HepG2 (cell line): Measurements from ENCODE around the gene KISS1R. TPM values are rescaled to one million over a fixed set of nuclear protein-coding genes. Genes with fewer than 3 reads are reported as not detected.
A peak's percentile ranks its signal among the peaks of the same experiment; 100 is the strongest.

Experiments
- ARNT ChIP-seq: fragments of 450-650 bp; IDR thresholded peaks from 2 replicates; pipeline ENCODE4 v1.6.1; 2017
- BORCS8-MEF2B ChIP-seq: sonication (generic); formaldehyde crosslinking; IDR thresholded peaks from 2 replicates; pipeline ENCODE4 v1.8.0; 2022; ENCODE audit warnings: mild to moderate bottlenecking, missing genetic modification reagents
- EP300 ChIP-seq, 3 experiments: sonication (generic) in 1 of 3; formaldehyde crosslinking in 1 of 3; IDR thresholded peaks; 2 replicates each; pipeline versions ENCODE4 v1.5.1 to v1.6.1; 2011 to 2020; ENCODE audit warnings: low read depth in 2 of 3, low read length in 2 of 3, borderline replicate concordance in 1 of 3, improper control_type of control experiment in 1 of 3, mild to moderate bottlenecking in 1 of 3, missing genetic modification reagents in 1 of 3, moderate library complexity in 1 of 3
- KAT2B ChIP-seq: fragments of 150-350 bp; IDR thresholded peaks from 2 replicates; pipeline ENCODE4 v1.6.1; 2014; ENCODE audit warnings: low read depth, low read length, borderline replicate concordance
- NCOA2 ChIP-seq: sonication (generic); formaldehyde crosslinking; IDR thresholded peaks from 2 replicates; pipeline ENCODE4 v1.8.0; 2022; ENCODE audit warnings: inconsistent platforms
- PHF5A ChIP-seq: IDR thresholded peaks from one replicate; pipeline ENCODE4 v1.6.1; 2018; ENCODE audit warnings: low read depth, missing genetic modification reagents; ENCODE audit not compliant: unreplicated experiment
- SNAI1 ChIP-seq: sonication (generic); formaldehyde crosslinking; IDR thresholded peaks from 2 replicates; pipeline ENCODE4 v1.5.0; 2020; ENCODE audit warnings: mild to moderate bottlenecking, missing genetic modification reagents, borderline replicate concordance
- THAP11 ChIP-seq: IDR thresholded peaks from 2 replicates; pipeline ENCODE4 v1.6.1; 2016; ENCODE audit warnings: missing biosample characterization, missing genetic modification reagents
- ZFP36L1 ChIP-seq: sonication (generic); formaldehyde crosslinking; IDR thresholded peaks from 2 replicates; pipeline ENCODE4 v1.8.0; 2022; ENCODE audit warnings: mild to moderate bottlenecking, missing genetic modification reagents, moderate library complexity
- ZNF121 ChIP-seq: sonication (generic); formaldehyde crosslinking; IDR thresholded peaks from 2 replicates; pipeline ENCODE4 v1.5.0; 2020; ENCODE audit warnings: mild to moderate bottlenecking, missing genetic modification reagents
- ZNF280B ChIP-seq: sonication (generic); formaldehyde crosslinking; IDR thresholded peaks from 2 replicates; pipeline ENCODE4 v1.5.0; 2020; ENCODE audit warnings: missing genetic modification reagents, mild to moderate bottlenecking, borderline replicate concordance
- ZNF432 ChIP-seq: sonication (generic); formaldehyde crosslinking; IDR thresholded peaks from 2 replicates; pipeline ENCODE4 v1.5.0; 2020; ENCODE audit warnings: missing genetic modification reagents, mild to moderate bottlenecking, borderline replicate concordance
- ZNF512B ChIP-seq: sonication (generic); formaldehyde crosslinking; IDR thresholded peaks from 2 replicates; pipeline ENCODE4 v1.5.1; 2020; ENCODE audit warnings: missing genetic modification reagents, mild to moderate bottlenecking, borderline replicate concordance
- ZNF720 ChIP-seq: sonication (generic); formaldehyde crosslinking; IDR thresholded peaks from 2 replicates; pipeline ENCODE4 v1.4.0; 2020; ENCODE audit warnings: missing genetic modification reagents
- ZNF883 ChIP-seq: sonication (generic); formaldehyde crosslinking; IDR thresholded peaks from 2 replicates; pipeline ENCODE4 v1.5.1; 2020; ENCODE audit warnings: mild to moderate bottlenecking, missing genetic modification reagents; ENCODE audit errors: not compliant biosample characterization
- polyA plus RNA-seq, 8 experiments: library from polyadenylated mRNA; depleted of rRNA in 3 of 8; stranded (reverse) in 7 of 8; unstranded in 1 of 8; fragments of >200 nt; fragmentation: Illumina TruSeq in 4 of 8; extraction: Trizol in 4 of 8; gene quantifications; 2 replicates each; pipeline versions ENCODE4 v1.2.1 to v1.2.3, GENCODE V29; 2011 to 2016; ENCODE audit warnings: low read depth in 4 of 8, missing spikeins in 1 of 8, mixed read lengths in 1 of 8; ENCODE audit not compliant: insufficient read depth in 1 of 8
- total RNA-seq, 5 experiments: library from RNA; depleted of rRNA; stranded (reverse); fragments of >200 nt; fragmentation: Illumina TruSeq; extraction: Trizol; gene quantifications; 2 replicates each; pipeline ENCODE4 v1.2.3, GENCODE V29; 2016; ENCODE audit warnings: low read depth in 1 of 5
- TF ChIP-seq, protein P1 (sequence below): sonication (generic); formaldehyde crosslinking; IDR thresholded peaks from 2 replicates; pipeline ENCODE4 v1.5.0; 2020; ENCODE audit warnings: missing genetic modification reagents
- TF ChIP-seq, protein P2 (sequence below): sonication (generic); formaldehyde crosslinking; IDR thresholded peaks from 2 replicates; pipeline ENCODE4 v1.4.0; 2020; ENCODE audit warnings: missing genetic modification reagents; ENCODE audit errors: not compliant biosample characterization
- TF ChIP-seq, protein P3 (sequence below): sonication (generic); formaldehyde crosslinking; IDR thresholded peaks from 2 replicates; pipeline ENCODE4 v1.5.0; 2020; ENCODE audit warnings: mild to moderate bottlenecking, missing genetic modification reagents

Gene KISS1R
- total and polyA plus RNA-seq, 2 of the 13 experiments (the other 11 are each of a cell fraction or from before 2014, with no cell fraction given), result 1.1 to 10.2 TPM

- TF ChIP-seq ZNF280B (CRISPR knock-in tag), result no peak
- TF ChIP-seq EP300 (IDR thresholded peaks at IDR 0.05; ENCODE audit: low read depth in 2 of 2, low read length in 2 of 2), result peak in 1 of 2 experiments; percentile 27; a peak in 1 of 4 replicates
- TF ChIP-seq EP300 (CRISPR knock-in tag; IDR thresholded peaks at IDR 0.05; ENCODE audit: borderline replicate concordance), result no peak
- TF ChIP-seq THAP11 (CRISPR knock-in tag), result no peak
- TF ChIP-seq ZNF512B (CRISPR knock-in tag), result no peak
- no peak for TF ChIP-seq ARNT
- TF ChIP-seq NCOA2 (CRISPR knock-in tag), result no peak
- TF ChIP-seq PHF5A (CRISPR knock-in tag), result no peak
- no peak for TF ChIP-seq ZNF883 (CRISPR knock-in tag)
- TF ChIP-seq, protein P1, sequence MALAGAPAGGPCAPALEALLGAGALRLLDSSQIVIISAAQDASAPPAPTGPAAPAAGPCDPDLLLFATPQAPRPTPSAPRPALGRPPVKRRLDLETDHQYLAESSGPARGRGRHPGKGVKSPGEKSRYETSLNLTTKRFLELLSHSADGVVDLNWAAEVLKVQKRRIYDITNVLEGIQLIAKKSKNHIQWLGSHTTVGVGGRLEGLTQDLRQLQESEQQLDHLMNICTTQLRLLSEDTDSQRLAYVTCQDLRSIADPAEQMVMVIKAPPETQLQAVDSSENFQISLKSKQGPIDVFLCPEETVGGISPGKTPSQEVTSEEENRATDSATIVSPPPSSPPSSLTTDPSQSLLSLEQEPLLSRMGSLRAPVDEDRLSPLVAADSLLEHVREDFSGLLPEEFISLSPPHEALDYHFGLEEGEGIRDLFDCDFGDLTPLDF, result no peak
- TF ChIP-seq, protein P2, sequence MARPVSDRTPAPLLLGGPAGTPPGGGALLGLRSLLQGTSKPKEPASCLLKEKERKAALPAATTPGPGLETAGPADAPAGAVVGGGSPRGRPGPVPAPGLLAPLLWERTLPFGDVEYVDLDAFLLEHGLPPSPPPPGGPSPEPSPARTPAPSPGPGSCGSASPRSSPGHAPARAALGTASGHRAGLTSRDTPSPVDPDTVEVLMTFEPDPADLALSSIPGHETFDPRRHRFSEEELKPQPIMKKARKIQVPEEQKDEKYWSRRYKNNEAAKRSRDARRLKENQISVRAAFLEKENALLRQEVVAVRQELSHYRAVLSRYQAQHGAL, result no peak
- TF ChIP-seq ZNF121 (CRISPR knock-in tag), result no peak
- TF ChIP-seq ZNF720 (CRISPR knock-in tag), result no peak
- no peak for TF ChIP-seq BORCS8-MEF2B (CRISPR knock-in tag)
- TF ChIP-seq KAT2B, result no peak
- no peak for TF ChIP-seq ZNF432 (CRISPR knock-in tag)
- no peak for TF ChIP-seq ZFP36L1 (CRISPR knock-in tag)
- TF ChIP-seq, protein P3, sequence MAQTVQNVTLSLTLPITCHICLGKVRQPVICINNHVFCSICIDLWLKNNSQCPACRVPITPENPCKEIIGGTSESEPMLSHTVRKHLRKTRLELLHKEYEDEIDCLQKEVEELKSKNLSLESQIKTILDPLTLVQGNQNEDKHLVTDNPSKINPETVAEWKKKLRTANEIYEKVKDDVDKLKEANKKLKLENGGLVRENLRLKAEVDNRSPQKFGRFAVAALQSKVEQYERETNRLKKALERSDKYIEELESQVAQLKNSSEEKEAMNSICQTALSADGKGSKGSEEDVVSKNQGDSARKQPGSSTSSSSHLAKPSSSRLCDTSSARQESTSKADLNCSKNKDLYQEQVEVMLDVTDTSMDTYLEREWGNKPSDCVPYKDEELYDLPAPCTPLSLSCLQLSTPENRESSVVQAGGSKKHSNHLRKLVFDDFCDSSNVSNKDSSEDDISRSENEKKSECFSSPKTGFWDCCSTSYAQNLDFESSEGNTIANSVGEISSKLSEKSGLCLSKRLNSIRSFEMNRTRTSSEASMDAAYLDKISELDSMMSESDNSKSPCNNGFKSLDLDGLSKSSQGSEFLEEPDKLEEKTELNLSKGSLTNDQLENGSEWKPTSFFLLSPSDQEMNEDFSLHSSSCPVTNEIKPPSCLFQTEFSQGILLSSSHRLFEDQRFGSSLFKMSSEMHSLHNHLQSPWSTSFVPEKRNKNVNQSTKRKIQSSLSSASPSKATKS (CRISPR knock-in tag), result no peak
- TF ChIP-seq SNAI1 (CRISPR knock-in tag), result 0 out of 2 replicates have a peak, but pooled peaks have one; percentile 3
These were observed 44.9 kb downstream of the KISS1R start (continued) for GRCh38 chr19:961866-962620.
